GM19463 (cell line): ENCODE measurements around the gene NEURL2.
"Not testable (repeated sequence)": the region's sequence is repeated elsewhere in the genome, so short reads cannot be mapped to it uniquely, and the experiment has no call there.

ENCODE experiments used
- ATAC-seq: cut with Tn5 transposase; IDR thresholded peaks from one replicate; pipeline ENCODE4 v1.9.1; 2021; ENCODE audit warnings: mild to moderate bottlenecking, moderate library complexity; ENCODE audit not compliant: unreplicated experiment

The NEURL2 gene

DNA sequence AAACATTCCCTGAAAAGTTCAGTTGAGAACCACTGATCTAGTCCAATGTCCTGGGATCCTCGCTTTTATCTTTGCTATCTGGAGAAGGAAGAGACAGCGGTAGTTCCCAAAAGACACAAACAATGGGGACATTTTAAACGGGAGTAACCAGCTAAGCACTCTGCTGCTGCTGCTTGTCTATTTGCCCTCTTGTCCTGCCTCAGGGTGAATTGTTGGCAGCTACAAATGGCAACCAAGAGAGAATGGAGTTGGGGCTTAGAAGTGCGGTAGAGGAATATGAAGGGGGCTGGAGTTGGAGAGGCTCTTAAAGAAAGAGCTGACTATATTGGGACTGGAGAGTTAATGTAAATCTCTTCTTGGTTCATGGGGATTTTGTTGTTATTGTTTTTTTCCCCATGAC lies 16.4 kb downstream of the NEURL2 start:
- no peak for ATAC-seq

DNA sequence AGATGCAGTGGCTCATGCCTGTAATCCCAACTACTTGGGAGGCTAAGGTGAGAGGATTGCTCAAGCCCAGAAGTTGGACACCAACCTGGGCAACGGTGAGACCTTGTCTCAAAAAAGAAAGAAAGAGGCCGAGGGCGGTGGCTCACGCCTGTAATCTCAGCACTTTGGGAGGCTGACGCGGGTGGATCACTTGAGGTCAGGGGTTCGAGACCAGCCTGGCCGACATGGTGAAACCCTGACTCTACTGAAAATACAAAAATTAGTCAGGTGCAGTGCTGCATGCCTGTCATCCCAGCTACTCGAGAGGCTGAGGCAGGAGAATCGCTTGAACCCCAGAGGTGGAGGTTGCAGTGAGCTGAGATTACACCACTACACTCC lies 16.9 kb downstream of the NEURL2 start:
- ATAC-seq: not testable (repeated sequence)

DNA sequence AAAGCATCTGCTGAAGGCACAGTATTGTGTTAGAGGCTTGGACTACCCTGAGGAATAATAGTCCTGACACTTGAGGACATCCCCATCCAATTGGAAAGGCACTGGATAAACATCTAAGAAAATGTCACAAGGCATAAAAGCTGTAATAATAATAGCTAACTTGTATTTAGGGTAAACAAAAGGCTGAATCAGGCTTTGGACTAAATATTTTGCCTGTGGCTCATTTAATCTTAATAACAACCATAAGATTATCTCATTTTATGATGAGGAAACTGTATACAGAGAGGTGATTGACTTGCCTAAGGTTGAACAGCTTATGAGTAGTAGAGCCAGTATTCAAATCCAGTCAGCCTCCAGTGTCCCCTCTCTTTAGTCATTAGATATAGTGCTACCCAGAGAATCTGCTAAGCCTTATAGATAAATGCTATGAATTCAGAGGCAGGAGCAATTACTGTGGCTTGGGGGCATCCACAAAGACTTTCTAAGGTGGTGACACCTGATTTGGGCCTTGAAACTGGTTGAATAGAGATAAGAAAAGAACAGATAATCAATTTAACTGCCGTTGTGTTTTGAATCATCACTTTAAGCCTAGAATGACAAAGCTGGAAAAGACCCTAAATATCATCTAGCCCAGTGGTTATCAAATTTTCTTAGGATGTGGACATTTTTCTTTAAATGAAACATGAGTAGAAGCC lies 17.5 kb downstream of the NEURL2 start:
- no peak for ATAC-seq

DNA sequence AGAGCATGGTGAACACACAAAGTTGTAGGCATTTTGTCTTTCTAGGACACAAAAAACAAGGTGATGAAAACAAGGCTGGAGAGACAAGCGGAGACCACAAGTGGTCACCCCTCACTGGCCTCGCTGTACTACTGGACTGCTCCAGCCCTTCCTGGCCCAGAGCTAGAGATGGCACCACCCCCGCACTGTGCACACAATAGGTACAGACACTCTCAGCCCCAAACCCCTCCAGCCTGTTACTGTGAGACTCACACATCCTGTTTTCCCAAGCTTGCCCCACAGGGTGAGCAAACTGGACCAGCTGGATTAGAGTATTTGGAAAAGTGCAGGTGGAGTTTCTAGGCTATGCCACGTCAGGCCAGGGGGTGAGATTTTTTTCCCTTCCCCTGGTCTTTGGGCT lies 18.4 kb downstream of the NEURL2 start:
- no peak for ATAC-seq

DNA sequence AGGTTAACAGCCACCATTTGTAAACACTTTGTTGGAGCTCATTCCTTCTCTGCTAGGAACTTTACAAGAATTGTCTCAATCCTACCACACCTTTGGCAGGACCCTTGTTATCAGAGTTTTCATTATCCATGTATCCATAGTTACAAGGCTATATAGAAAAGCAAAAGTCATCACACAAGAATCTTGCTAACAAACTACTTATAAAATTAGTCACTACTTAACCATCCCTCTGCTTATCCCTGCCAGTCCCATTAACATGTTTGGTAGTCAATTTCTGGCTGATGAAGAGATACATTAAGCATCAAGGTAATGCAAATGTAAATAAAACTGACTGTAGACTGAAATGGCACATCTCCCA lies 23.2 kb downstream of the NEURL2 start:
- no peak for ATAC-seq

DNA sequence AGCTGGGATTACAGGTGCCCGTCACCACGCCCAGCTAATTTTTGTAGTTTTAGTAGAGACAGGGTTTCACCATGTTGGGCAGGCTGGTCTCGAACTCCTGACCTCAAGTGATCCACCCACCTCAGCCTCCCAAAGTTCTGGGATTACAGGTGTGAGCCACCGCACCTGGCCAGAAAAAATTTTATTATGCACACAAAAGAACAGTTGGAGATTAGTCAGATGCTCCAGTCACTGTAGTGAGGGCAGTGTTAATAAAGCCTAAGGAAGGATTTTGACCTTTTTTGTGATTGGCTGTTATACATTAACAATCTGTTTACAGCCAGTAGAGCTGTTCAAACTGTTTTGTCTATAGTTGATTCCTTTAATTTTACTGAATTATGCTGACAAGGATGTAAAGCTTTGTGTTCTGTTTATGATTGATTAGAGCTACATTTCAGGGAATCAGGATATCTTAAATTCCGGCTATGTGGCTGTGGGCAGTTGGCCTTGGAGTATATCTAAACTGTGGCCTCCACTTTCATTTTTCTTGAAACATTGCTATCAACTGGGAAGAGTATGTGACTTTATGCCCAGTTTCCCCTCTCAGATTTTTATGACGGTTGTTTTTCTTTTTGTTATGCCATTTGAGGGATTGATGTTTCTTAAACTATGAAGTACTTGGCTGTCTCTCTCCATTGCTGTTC lies 23.7 kb downstream of the NEURL2 start:
- no peak for ATAC-seq

DNA sequence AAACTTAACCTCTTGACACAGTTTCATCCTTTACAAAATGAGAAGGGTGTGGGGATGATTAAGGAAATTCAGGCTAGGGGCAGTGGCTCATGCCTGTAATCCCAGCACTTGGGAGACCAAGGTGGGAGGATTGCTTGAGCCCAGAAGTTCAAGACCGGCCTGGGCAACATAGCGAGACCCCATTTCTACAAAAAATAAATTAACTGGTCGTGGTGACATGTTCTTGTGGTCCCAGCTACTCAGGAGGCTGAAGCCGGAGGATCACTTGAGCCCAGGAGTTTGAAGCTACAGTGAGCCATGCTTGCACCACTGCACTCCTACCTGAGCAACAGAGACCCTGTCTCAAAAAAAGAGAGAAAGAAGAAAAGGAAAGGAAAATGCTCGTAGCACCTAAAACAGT lies 24.6 kb downstream of the NEURL2 start:
- no peak for ATAC-seq

DNA sequence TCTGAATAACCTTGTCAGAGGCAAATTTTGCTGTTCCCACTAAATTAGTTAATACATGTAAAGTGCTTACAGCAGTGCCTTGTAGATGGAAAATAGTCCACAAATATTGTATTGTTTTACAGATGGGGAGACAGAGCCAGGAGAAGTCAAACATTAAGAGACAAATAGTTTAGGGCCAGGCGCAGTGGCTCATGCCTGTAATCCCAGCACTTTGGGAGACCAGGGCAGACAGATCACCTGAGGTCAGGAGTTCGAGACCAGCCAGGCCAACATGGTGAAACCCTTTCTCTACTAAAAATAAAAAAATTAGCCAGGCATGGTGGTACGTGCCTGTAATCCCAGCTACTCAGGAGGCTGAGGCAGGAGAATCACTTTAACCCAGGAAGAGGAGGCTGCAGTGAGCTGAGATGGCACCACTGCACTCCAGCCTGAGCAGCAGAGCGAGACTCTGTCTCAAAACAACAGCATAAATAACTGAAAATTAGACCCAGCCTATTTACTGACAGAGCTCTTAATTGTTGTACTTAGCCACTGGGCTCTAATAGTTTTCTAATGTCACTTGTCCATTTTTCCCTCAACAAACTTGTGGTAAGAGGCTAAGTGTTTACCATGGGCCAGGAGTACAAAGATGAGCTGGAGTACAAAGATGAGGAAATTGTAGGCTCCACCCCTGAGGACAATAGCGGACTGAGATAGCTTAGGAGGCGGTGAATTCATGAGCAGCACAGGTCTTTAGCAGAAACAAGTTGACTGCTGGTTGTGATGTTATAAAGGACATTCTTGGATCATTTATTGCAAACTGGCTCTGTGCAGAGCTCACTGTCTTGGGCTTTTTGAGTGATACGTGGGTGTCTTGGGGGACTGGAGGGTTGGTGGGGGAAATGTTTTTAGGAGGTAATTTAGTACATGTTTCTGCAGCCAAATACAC lies 27.2 kb downstream of the NEURL2 start:
- ATAC-seq: no peak

DNA sequence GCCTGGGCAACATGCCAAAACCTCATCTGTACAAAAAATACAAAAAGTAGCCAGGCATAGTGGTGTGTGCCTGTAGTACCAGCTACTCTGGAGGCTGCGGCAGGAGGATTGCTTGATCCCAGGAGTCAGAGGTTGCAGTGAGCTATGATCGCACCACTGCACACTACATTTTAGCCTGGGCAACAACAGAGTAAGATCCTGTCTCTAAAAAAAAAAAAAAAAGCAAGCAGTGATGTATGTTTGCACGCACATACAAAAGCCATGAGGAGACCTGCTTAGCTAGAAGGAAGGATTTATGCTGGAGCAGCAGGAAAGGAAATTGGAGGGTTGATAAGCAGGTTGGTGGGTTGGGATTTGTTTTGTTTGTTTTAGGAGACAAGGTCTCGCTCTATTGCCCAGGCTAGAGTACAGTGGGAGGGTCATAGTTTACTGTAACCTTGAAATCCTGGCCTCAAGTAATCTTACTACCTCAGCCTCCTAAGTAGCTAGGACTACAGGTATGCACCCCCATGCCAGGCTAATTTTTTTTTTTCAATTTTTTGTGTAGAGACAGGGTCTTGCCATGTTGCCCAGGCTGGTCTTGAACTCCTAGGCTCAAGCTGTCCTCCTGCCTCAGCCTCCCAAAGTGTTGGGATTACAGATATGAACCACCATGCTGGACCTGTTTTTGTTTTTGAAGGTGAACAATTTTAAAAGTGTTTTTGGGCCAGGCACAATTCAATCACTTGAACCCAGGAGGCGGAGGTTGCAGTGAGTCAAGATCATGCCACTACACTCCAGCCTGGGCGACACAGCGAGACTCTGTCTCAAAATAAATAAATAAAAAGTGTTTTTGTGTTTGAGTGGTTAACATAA lies 29.6 kb downstream of the NEURL2 start:
- ATAC-seq: no peak

DNA sequence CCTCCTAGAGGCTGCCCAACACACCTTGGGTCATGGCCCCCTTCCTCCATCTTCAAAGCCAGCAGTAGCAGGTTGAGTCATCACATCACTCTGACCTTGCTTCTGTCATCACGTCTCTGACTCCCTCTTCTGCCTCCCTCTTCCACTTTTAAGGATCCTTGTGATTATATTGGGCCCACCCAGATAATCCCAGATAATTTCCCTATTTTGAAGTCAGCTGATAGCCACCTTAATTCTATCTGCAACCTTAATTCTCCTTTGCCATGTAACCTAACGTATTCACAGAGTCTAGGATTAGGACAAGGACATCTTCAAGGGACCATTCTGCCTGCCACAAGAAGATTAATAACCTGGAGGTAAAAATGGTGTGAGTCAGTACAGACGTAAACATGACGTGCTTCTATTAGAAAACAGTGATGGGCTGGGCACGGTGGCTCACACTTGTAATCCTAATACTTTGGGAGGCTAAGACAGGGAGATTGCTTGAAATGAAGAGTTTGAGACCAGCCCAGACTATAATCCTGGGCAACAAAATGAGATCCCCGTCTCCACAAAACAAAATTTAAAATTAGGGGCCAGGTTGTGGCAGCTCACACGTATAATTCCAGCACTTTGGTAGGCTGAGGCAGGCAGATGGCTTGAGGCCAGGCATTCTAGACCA lies 30.3 kb downstream of the NEURL2 start:
- ATAC-seq: no peak

DNA sequence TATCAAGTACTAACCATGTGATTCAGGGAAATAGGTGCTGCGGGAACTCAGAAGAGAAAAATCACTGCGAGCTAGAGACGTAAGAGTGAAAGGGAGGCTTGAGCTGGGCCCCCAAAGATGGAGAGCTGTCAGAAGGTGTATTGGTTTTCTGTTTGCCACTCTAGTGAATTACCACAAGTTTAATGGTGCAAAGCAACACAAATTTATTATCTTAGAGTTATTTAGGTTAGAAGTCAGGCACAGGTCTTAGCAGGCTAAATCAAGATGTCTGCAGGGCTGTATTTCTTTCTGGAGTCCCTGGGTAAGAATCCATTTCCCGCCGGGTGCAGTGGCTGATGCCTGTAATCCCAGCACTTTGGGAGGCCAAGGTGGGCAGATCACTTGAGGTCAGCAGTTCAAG lies 31.1 kb downstream of the NEURL2 start:
- no peak for ATAC-seq

DNA sequence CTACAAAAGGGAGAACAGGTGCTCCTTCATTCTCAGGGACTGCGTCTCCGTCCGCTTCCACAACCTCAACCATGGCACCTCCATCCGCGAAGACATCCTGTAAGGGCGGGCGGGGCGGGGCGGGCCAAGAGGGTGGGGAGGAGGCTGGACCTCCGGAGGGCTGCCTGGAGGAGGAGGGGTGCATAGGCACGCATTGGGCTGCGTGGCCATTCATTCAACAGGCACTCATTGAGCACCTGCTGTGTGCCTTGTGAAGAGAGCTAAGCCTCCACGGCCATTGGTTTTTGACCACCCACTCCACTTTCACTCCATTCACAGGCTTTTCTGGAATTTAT lies 33.2 kb downstream of the NEURL2 start:
- peak; percentile 27 for ATAC-seq

DNA sequence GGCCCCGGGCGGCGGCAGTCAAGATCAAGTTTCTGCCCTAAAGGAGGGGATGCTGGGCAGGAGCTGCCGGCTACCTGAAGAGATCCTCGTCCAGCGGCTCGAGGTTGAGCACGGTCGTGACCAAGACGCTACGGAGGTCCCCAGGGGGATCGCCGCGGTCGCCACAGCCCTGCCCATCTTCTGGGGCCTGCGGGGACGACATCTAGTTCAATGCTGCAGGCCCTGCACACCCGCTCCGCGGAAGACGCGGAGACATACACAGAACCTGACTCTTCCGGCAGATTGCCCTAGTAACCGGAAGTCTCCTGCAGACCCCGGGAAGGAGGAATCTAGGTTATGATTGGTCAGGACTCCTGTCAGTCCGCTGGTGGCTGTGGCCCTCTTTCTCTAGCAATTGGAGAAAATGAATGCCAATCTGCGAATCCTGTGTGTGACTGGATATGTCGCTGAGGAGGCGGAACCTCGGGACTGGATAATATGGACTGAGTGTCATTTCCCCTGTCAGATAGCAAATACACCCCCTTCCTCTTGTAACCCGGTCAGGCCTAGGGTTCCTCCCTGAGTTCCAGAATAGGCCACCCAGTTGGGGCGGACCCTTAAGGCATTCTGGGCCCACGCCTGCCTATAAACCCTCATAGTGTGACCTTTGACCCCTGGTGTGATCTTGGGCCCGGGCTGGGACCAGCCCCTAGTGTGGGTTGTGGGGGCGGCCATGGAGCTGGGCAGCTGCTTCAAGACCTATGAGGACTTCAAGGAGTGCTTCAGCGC lies 33.7 kb downstream of the NEURL2 start, which contains the start of the genes ACOT8 and ZSWIM3:
TSS of gene ACOT8 (minus strand) at position 279 of the 768 bp plus-strand sequence. CDS start at position 202, 77 bp downstream.
TSS of gene ZSWIM3 (plus strand) at position 501 of the 768 bp plus-strand sequence. CDS start at position 713, 212 bp downstream.
- peak; percentile 93 for ATAC-seq

DNA sequence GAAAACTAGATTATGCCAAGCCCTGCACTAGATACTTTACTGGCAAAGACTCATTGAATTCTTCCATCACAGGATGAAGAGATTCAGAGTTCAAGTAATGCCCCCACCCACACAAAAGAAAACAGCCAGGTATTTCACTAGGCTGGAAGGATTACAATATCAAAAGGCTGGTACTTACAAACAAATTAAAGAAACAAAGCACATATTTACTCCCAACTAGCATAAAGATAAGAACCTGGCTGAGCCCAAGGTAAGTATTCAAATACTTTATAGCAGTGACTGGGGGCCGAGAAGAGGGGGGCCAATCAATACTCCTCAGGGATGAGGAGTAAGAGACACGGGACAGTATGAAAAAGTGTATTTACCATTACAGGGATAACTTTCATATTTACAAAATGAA lies 37.5 kb downstream of the NEURL2 start:
- no peak for ATAC-seq

DNA sequence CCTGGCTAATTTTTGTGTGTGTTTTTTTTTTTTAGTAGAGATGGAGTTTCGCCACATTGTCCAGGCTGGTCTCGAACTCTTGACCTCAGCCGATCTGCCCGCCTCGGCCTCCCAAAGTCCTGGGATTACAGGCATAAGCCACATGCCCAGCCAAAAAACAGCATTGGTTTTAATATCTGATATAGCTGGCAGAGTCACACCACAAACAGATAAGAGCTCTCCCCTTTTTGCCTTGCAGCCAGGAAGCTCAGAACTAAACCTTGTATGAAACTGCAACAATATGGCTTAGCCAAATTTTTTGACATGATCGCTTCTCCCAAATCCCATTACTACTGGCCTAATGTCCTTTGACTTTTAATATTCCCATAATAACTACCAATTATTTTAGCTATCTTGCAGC lies 38.7 kb downstream of the NEURL2 start:
- no peak for ATAC-seq

DNA sequence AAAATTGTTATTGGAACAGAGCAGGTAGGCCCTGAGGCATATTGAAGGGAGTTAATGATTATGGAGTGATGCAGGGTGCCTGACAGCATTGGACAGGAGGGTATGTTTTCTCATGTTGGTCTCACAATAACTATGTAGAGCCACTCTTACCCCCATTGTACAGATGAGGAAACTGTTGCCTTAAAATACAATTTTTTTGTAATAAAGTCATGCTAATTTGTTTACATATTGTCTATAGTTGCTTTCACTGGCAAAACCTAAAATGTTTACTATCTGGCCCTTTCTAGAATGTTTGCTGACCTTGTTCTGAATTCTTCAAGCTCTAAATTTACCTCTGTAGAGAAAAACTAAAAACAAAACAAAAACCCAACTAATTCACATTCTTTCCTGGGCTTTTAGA lies 39.5 kb downstream of the NEURL2 start:
- ATAC-seq: no peak

DNA sequence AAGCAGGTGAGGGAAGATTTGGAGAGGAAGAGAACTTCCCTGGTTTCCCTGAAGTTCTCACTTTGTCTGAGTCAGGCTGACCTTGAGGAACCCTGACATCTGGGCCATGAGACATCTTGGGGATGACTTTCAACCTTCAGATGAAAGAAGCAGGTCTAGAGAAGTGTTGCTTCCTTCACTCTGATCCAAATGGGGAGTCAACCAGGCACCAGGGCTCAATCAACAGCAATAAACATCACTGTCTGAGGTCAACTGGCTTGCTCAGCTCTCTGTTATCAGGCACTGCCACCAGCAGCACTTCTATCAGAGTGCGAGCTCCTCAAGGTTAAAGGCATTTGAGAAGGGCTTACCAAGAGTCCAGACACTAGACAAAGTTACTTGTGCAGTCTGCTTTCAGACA lies 40.1 kb downstream of the NEURL2 start:
- no peak for ATAC-seq

DNA sequence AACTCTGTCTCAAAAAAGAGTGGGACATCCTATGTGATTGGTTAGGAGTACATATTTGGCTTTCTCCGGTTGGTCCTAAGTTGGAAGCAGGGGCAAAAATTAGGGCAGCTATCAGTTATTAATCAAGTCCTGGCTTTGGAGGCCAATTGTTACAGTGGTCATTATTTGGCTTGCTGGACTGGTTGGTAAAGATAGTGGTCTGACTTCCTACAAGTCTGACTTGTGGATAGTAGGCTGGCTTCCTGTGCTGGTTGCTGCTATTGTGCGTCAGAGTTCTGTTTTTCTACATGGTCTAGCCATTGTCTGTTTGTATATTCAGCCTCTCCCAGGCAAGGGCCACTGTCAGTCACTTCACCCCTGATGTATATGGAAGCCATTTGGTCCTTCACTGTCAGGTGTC lies 40.8 kb downstream of the NEURL2 start:
- ATAC-seq: no peak

DNA sequence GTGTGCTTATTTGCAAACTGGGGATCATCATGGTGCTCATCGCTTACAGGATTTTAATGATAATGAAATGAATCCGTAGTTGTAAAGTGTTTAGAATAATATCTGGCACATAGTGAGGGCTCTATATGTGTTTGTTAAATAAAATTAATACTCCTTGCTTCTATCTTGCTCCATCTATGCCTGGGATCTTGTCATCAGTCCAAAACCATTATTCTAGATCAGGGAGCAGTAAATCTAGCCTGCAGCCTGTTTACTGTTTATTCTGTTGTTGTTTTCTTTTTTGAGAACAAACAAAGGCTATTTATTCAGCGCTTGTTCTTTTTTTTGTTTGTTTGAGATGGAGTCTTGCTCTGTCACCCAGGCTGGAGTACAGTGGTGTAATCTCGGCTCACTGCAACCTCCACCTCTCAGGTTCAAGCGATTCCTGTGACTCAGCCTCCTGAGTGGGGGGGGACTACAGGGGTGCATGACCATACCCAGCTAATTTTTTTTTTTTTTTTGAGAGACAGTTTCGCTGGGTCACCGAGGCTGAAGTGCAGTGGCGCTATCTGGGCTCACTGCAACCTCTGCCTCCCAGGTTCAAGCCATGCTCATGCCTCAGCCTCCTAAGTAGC lies 41.9 kb downstream of the NEURL2 start:
- no peak for ATAC-seq
